Panc1 (cell line): ENCODE results near the gene REN. TPM values are rescaled to one million over a fixed set of nuclear protein-coding genes. Genes with fewer than 3 reads are reported as not detected.

ENCODE experiments used
- ATAC-seq: fragments of 200-7000 bp; cut with Tn5 transposase; 2 replicates; pipeline ENCODE4 v1.9.1; 2020; ENCODE audit warnings: mild to moderate bottlenecking, moderate library complexity
- BruUV-seq: library from RNA; stranded (reverse); fragments of 400-500 nt; replicated peaks from 2 replicates; lab custom pipeline; 2021; lab: Mats Ljungman, UMichigan
- CTCF ChIA-PET: fragments of 300-600 bp; sonication (Branson Sonifier 250); formaldehyde crosslinking; loops from one replicate; lab custom pipeline; 2022; ENCODE audit warnings: antibody characterized with exemption; lab: Charles Lee
- POLR2A ChIA-PET: fragments of 300-600 bp; sonication (Branson Sonifier 250); formaldehyde crosslinking; loops from one replicate; lab custom pipeline; 2022; ENCODE audit warnings: antibody characterized with exemption; lab: Charles Lee
- DNase-seq: peaks from one replicate; pipeline ENCODE4 v3.0.0-alpha.2; 2010; ENCODE audit warnings: low read depth, low spot score
- H3K27ac ChIP-seq: 2 replicates; pipeline ENCODE4 v1.5.1; 2011; ENCODE audit warnings: mild to moderate bottlenecking, low read length, inconsistent platforms
- H3K27me3 ChIP-seq: fragments of 200-500 bp; sonication (Bioruptor generic); 2 replicates; pipeline ENCODE4 v1.6.0; 2014; ENCODE audit warnings: low read length, inconsistent platforms; ENCODE audit not compliant: control insufficient read depth, insufficient read depth
- H3K36me3 ChIP-seq: fragments of 200-500 bp; sonication (Bioruptor generic); 2 replicates; pipeline ENCODE4 v1.5.1; 2014; ENCODE audit warnings: inconsistent platforms, mild to moderate bottlenecking, low read length, moderate library complexity; ENCODE audit not compliant: control insufficient read depth, insufficient read depth
- H3K4me1 ChIP-seq: 2 replicates; pipeline ENCODE4 v1.5.1; 2011; ENCODE audit warnings: inconsistent platforms, mild to moderate bottlenecking, low read length, moderate library complexity; ENCODE audit not compliant: control insufficient read depth, insufficient read depth
- H3K4me3 ChIP-seq, 2 experiments: 2 replicates each; pipeline ENCODE4 v1.5.1; 2011 to 2012; ENCODE audit warnings: low read depth in 2 of 2, low read length in 2 of 2, mild to moderate bottlenecking in 2 of 2, inconsistent platforms in 1 of 2, moderate library complexity in 1 of 2
- H3K9me3 ChIP-seq: fragments of 200-500 bp; sonication (Bioruptor generic); 2 replicates; pipeline ENCODE4 v1.5.1; 2014; ENCODE audit warnings: low read depth, mild to moderate bottlenecking, inconsistent platforms, low read length, moderate library complexity; ENCODE audit not compliant: control insufficient read depth, insufficient read depth
- CTCF ChIP-seq: fragments of 450-650 bp; IDR thresholded peaks from 2 replicates; pipeline ENCODE4 v1.5.1; 2017; ENCODE audit warnings: mild to moderate bottlenecking
- POLR2AphosphoS5 ChIP-seq: IDR thresholded peaks from 2 replicates; pipeline ENCODE4 v1.6.1; 2012; ENCODE audit warnings: mild to moderate bottlenecking, low read depth, low read length, moderate library complexity
- REST ChIP-seq, 2 experiments: IDR thresholded peaks; 2 replicates each; pipeline ENCODE4 v1.6.1; 2011 to 2012; ENCODE audit warnings: low read depth in 2 of 2, control low read depth in 1 of 2, low read length in 1 of 2, mild to moderate bottlenecking in 1 of 2, moderate library complexity in 1 of 2; ENCODE audit not compliant: insufficient read depth in 1 of 2
- SIN3A ChIP-seq: IDR thresholded peaks from 2 replicates; pipeline ENCODE4 v1.6.1; 2012; ENCODE audit warnings: low read depth, mild to moderate bottlenecking, low read length, moderate library complexity, borderline replicate concordance; ENCODE audit not compliant: insufficient read depth
- TCF7L2 ChIP-seq: IDR thresholded peaks from 2 replicates; pipeline ENCODE4 v1.6.1; 2011; ENCODE audit warnings: mild to moderate bottlenecking, low read depth, low read length, inconsistent platforms
- in situ Hi-C: cut with HindIII; loops from 2 replicates; pipeline ENCODE4 v1.10.0; 2016; ENCODE audit warnings: low sequenced_read_pairs, low pct_unique_long_range_greater_than_20kb
- intact Hi-C: fragments of 100-400 bp; cut with micrococcal nuclease; formaldehyde crosslinking; loops from one replicate; pipeline ENCODE4 v1.10.0; 2022; ENCODE audit not compliant: unreplicated experiment
- total RNA-seq: library from RNA; stranded (reverse); gene quantifications from one replicate; pipeline ENCODE4 v1.2.1, GENCODE V29; 2021; ENCODE audit not compliant: unreplicated experiment

Gene REN
- total RNA-seq, 1 experiment from 2014 or later = not detected

DNA sequence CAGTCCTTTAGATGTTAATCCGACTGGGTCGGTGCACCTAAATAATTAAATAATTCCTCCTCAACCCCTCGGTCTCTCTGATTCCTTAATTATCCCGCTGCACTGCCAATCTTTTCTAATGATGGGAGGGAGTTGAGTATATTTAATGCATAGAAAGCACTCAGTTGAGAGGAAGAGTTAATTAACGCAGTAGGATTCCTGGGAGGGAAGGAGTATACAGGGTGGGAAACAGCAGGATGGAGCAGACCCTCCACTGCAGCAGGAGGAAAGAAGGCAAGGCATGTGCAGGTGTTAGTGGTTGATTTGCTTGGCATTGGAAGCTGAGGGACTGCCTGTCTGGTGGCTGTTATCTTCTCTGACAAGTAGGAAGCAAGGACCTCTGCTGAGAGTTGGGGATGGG is 9.9 kb upstream of the REN start:
- H3K27ac ChIP-seq = no peak overlapping the region
- no TSS peak for BruUV-seq
- in situ Hi-C loops = no loop called here
- TF ChIP-seq POLR2AphosphoS5 = no peak
- no peak for TF ChIP-seq CTCF
- no peak for TF ChIP-seq TCF7L2
- TF ChIP-seq REST (IDR thresholded peaks at IDR 0.05; ENCODE audit: insufficient read depth in 1 of 2, low read depth in 2 of 2, low read length in 1 of 2) = no peak
- TF ChIP-seq SIN3A = no peak
- POLR2A ChIA-PET = interaction anchor here (0.7 kb wide), 1 partner anchor 54 kb away, joined by 3 read pairs; no protein-coding TSS in a partner anchor
- DNase-seq (no peak), ATAC-seq (no peak)
- no peak overlapping the region for H3K4me3 ChIP-seq
- intact Hi-C loops = no loop called here
- H3K9me3 ChIP-seq = no peaks in the 10 kb centered on the region
- CTCF ChIA-PET = no interaction called here
- no peaks in the 10 kb centered on the region for H3K36me3 ChIP-seq
- no peaks in the 10 kb centered on the region for H3K4me1 ChIP-seq
- peaks cover 9% of the 10 kb centered on the region; the same call in 1 of the 2 replicates for H3K27me3 ChIP-seq

GRCh38 chr1:204174958-204175357 is 8.8 kb upstream of the REN start:
- no TSS peak for BruUV-seq
- no peaks in the 10 kb centered on the region for H3K4me1 ChIP-seq

More at GRCh38 chr1:204174958-204175357, 8.8 kb upstream of the REN start:
- in situ Hi-C loops = no loop called here
- POLR2A ChIA-PET = no interaction called here
- no peak for TF ChIP-seq REST (IDR thresholded peaks at IDR 0.05; ENCODE audit: insufficient read depth in 1 of 2, low read depth in 2 of 2, low read length in 1 of 2)
- TF ChIP-seq POLR2AphosphoS5 = no peak
- no peak for TF ChIP-seq SIN3A
- no peak for TF ChIP-seq TCF7L2
- TF ChIP-seq CTCF = no peak
- Histone ChIP-seq H3K27me3 (peaks cover 9% of the 10 kb centered on the region; the same call in 1 of the 2 replicates), H3K9me3 (0 out of 2 replicates have a peak, but pooled peaks cover 3% of the 10 kb centered on the region), H3K36me3 (no peaks in the 10 kb centered on the region), H3K4me3 (no peak overlapping the region), H3K27ac (no peak overlapping the region)
- ATAC-seq (no peak), DNase-seq (no peak)
- intact Hi-C loops = no loop called here
- CTCF ChIA-PET = no interaction called here
